NCI-H1417 treated with DMSO at 0.1 percent for 48 hours (cell line): ENCODE results near the gene ARHGEF4.

Source experiments
- DNase-seq: peaks from one replicate; lab custom pipeline; 2025; lab: John Stamatoyannopoulos, UW

ARHGEF4 gene

DNA sequence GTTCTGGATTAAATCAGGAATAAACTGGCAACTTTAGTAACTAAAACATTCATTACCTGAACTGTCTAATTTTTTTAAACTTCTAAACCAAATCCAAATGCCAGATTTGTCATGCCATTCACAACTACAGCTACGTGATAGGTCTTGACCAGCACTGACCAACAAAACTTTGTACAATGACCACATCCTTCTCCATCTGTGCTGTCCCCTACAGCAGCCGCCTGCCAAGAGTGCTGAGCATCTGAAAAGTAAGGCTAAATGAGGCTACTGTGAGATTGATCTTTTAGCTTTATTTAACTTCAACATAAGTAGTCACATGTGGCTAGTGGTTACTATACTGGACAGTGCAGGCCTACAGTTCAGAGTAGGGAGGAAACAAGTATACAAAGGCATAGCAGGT, 248.9 kb downstream of the ARHGEF4 start:
- no peak for DNase-seq

GRCh38 chr2:131092458-131093005, 255.8 kb downstream of the ARHGEF4 start:
- DNase-seq = no peak

- DNase-seq = peak; percentile 26
Measured at GRCh38 chr2:131093006-131093695, 256.4 kb downstream of the ARHGEF4 start, which contains the start of gene FAM168B. FAM168B (minus strand) TSS chr2:131093460; CDS start chr2:131082646, 10,814 bp downstream.

- no peak for DNase-seq
Measured at GRCh38 chr2:131093696-131094462, 257.2 kb downstream of the ARHGEF4 start.

- DNase-seq = no peak
Measured at GRCh38 chr2:131094463-131095281, 258.0 kb downstream of the ARHGEF4 start.
